HG02852 (cell line): Measurements from ENCODE around the gene ATF7.
"Not testable (repeated sequence)": the region's sequence is repeated elsewhere in the genome, so short reads cannot be mapped to it uniquely, and the experiment has no call there.

ENCODE experiments used
- ATAC-seq: cut with Tn5 transposase; IDR thresholded peaks from one replicate; pipeline ENCODE4 v1.9.1; 2021; ENCODE audit warnings: mild to moderate bottlenecking, moderate library complexity; ENCODE audit not compliant: unreplicated experiment

The ATF7 gene

GRCh38 chr12:53627919-53628318 is 1.7 kb upstream of the ATF7 start:
- ATAC-seq: no peak

- ATAC-seq: no peak
Measured at GRCh38 chr12:53626702-53627169, 554 bp upstream of the ATF7 start.

- no peak for ATAC-seq
Measured at GRCh38 chr12:53625373-53625945, 723 bp downstream of the ATF7 start.

- ATAC-seq: no peak
Measured at GRCh38 chr12:53624956-53625355, 1.2 kb downstream of the ATF7 start.

GRCh38 chr12:53624458-53624857 is 1.7 kb downstream of the ATF7 start:
- ATAC-seq: no peak

- ATAC-seq: no peak
Measured at GRCh38 chr12:53623548-53624385, 2.4 kb downstream of the ATF7 start.

GRCh38 chr12:53622724-53623123 is 3.5 kb downstream of the ATF7 start:
- no peak for ATAC-seq

- no peak for ATAC-seq
Measured at GRCh38 chr12:53618275-53618674, 7.9 kb downstream of the ATF7 start.

- ATAC-seq: no peak
Measured at GRCh38 chr12:53617700-53618099, 8.5 kb downstream of the ATF7 start.

GRCh38 chr12:53616950-53617349 is 9.2 kb downstream of the ATF7 start:
- no peak for ATAC-seq

GRCh38 chr12:53613821-53614220 is 12.4 kb downstream of the ATF7 start:
- ATAC-seq: no peak

- no peak for ATAC-seq
Measured at GRCh38 chr12:53612978-53613377, 13.2 kb downstream of the ATF7 start.

GRCh38 chr12:53611304-53611703 is 14.9 kb downstream of the ATF7 start:
- no peak for ATAC-seq

- ATAC-seq: not testable (repeated sequence)
Measured at GRCh38 chr12:53606688-53607087, 19.5 kb downstream of the ATF7 start.

GRCh38 chr12:53604581-53604980 is 21.6 kb downstream of the ATF7 start:
- no peak for ATAC-seq

GRCh38 chr12:53603804-53604203 is 22.4 kb downstream of the ATF7 start:
- no peak for ATAC-seq

- no peak for ATAC-seq
Measured at GRCh38 chr12:53603196-53603595, 23.0 kb downstream of the ATF7 start.

- no peak for ATAC-seq
Measured at GRCh38 chr12:53602176-53602864, 23.9 kb downstream of the ATF7 start.

- no peak for ATAC-seq
Measured at GRCh38 chr12:53601296-53601847, 24.8 kb downstream of the ATF7 start.

- no peak for ATAC-seq
Measured at GRCh38 chr12:53600490-53601295, 25.5 kb downstream of the ATF7 start.

- no peak for ATAC-seq
Measured at GRCh38 chr12:53599579-53599978, 26.6 kb downstream of the ATF7 start.
